Measurements from ENCODE around the gene CBFA2T3.

The CBFA2T3 gene

DNA sequence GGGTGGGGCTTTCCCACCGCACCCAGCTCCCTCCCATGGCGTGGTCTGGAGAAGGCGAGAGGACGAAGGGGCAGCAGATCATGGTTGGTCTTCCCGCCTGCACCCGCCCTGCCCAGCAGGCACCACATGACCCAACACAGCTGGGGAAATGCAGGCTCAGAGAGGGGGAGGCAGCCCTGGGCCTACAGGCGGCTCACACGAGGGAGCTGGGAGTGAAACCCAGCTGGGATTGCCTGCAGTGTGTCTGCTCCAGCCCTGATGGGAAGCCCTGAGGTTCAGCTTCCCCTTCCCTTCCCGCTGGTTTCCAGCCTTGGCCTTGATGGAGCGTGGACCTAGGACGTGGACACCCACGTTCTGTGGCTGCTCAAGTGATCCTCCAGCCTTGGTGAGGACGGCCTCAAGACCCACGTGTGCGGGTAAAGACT lies 90.6 kb downstream of the CBFA2T3 start:
- no peak overlapping the region for H3K27ac ChIP-seq
- TF ChIP-seq, protein P1, sequence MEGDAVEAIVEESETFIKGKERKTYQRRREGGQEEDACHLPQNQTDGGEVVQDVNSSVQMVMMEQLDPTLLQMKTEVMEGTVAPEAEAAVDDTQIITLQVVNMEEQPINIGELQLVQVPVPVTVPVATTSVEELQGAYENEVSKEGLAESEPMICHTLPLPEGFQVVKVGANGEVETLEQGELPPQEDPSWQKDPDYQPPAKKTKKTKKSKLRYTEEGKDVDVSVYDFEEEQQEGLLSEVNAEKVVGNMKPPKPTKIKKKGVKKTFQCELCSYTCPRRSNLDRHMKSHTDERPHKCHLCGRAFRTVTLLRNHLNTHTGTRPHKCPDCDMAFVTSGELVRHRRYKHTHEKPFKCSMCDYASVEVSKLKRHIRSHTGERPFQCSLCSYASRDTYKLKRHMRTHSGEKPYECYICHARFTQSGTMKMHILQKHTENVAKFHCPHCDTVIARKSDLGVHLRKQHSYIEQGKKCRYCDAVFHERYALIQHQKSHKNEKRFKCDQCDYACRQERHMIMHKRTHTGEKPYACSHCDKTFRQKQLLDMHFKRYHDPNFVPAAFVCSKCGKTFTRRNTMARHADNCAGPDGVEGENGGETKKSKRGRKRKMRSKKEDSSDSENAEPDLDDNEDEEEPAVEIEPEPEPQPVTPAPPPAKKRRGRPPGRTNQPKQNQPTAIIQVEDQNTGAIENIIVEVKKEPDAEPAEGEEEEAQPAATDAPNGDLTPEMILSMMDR (IDR thresholded peaks at IDR 0.05) = no peak
- no peak for TF ChIP-seq ZFX (IDR thresholded peaks at IDR 0.05; ENCODE audit: borderline replicate concordance)

GRCh38 chr16:88885693-88886280 lies 91.2 kb downstream of the CBFA2T3 start:
- no peak for TF ChIP-seq ZFX (IDR thresholded peaks at IDR 0.05; ENCODE audit: borderline replicate concordance)
- TF ChIP-seq, protein P1 (IDR thresholded peaks at IDR 0.05) = no peak
- H3K27ac ChIP-seq = no peak overlapping the region

DNA sequence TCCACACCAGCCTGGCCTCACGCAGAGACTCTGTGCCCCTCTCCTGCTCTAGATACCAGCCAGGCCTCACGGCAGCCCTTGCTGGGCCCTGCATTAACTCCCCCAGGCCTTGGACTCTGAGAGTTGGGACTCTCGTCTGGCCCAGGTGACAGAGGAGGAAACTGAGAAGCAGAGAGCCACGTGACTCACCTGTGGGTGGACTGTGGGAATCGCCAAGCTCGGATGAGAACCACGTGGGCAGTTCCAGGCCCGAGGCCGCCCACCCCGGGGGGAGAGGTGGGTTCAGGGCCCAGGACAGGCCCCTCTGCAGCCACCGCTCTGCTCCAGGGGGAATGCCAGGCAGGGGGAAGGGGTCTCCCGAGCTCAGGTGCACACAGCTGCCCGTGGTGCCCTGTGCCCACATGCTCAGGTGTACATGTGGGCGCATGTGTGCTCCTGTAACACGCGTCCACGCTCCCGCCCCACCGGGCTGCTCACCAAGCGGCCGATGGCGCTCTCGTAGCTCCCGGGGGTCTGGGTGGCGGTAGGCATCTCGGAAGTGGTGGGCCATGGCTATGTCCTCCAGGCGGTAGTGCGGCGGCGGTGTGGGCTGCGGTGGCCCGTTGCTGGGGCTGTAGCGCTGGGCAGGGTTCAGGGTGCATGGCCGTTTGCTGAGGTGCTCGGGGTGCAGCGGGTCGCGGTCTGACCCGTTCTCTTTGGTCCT lies 92.3 kb downstream of the CBFA2T3 start:
- TF ChIP-seq ZFX (IDR thresholded peaks at IDR 0.05; ENCODE audit: borderline replicate concordance) = no peak
- TF ChIP-seq, protein P1 (IDR thresholded peaks at IDR 0.05) = no peak
- H3K27ac ChIP-seq = no peak overlapping the region

DNA sequence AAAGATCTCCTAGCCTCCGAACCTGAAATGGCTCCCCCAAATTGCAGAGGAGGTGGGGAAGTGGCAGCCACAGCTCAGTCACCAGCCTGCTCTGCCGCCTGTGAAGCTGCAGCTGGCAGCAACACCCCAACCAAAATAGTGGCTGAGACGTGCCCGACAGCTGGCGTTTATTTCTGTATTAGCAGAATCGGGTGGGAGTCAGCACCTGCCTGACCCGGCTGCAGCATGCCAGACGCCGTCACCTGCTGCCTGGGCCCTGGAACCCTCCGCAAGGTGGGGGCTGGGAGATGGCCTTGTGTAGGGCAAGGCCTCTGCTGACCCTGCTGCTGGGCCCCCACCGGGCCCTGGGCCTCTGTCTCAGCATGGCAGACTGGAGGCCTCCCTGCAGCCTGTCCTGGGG lies 93.1 kb downstream of the CBFA2T3 start:
- TF ChIP-seq ZFX (IDR thresholded peaks at IDR 0.05; ENCODE audit: borderline replicate concordance) = no peak
- TF ChIP-seq, protein P1 (IDR thresholded peaks at IDR 0.05) = no peak
- H3K27ac ChIP-seq = no peak overlapping the region

GRCh38 chr16:88883117-88883895 lies 93.7 kb downstream of the CBFA2T3 start:
- TF ChIP-seq, protein P1 (IDR thresholded peaks at IDR 0.05) = no peak
- no peak for TF ChIP-seq ZFX (IDR thresholded peaks at IDR 0.05; ENCODE audit: borderline replicate concordance)
- no peak overlapping the region for H3K27ac ChIP-seq

DNA sequence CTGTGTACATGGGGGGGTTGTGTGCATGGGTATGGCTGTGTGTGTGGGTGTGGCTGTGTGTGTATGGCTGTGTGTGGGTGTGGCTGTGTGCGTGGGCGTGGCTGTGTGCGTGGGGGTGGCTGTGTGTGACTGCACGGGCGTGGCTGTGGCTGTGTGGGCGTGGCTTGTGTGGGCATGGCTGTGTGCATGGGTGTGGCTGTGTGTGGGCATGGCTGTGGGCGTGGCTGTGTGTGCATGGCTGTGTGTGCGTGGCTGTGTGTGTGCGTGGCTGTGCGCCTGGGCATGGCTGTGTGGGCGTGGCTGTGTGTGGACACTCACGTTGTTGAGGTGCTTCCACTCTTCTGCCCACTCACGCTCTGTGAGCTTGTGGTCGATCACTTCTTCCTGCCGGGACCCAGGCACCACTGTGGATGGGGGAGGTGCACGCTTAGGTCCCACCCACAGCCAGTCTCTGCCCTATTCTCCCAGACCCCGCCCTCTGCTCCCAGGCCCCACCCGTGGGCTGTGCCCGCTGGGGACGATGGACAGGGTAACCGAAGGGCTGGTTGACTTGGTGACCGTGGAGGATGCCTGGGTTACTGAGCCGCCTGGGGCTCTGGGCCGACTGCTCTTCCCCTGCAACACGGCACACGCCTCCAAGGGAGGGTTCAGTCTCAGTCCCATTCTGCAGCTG lies 94.5 kb downstream of the CBFA2T3 start:
- no peak overlapping the region for H3K27ac ChIP-seq
- TF ChIP-seq, protein P1 (IDR thresholded peaks at IDR 0.05) = no peak
- TF ChIP-seq ZFX (IDR thresholded peaks at IDR 0.05; ENCODE audit: borderline replicate concordance) = no peak

All from 22Rv1 (cell line).